DOHH2 (cell line): Measurements from ENCODE around the gene FTO.

Experiments used
- H3F3A ChIP-seq: fragments of 200-600 bp; sonication (generic), shearing (Covaris generic); 2 replicates; pipeline ENCODE4 v1.6.0; 2016; ENCODE audit warnings: antibody characterized with exemption, mild to moderate bottlenecking; ENCODE audit not compliant: control insufficient read depth, insufficient read depth
- H3K27ac ChIP-seq: fragments of 200-600 bp; sonication (generic); 2 replicates; pipeline ENCODE4 v1.5.1; 2014; ENCODE audit warnings: low read depth, mild to moderate bottlenecking, low read length, moderate library complexity
- H3K27me3 ChIP-seq: fragments of 200-600 bp; sonication (generic); 2 replicates; pipeline ENCODE4 v1.6.1; 2014; ENCODE audit warnings: mild to moderate bottlenecking, low read length, mixed read lengths; ENCODE audit not compliant: control insufficient read depth
- H3K36me3 ChIP-seq: fragments of 200-600 bp; sonication (generic); 2 replicates; pipeline ENCODE4 v1.6.1; 2014; ENCODE audit warnings: mild to moderate bottlenecking, low read length, moderate library complexity, mixed read lengths; ENCODE audit not compliant: control insufficient read depth
- H3K4me1 ChIP-seq: fragments of 200-600 bp; sonication (generic); 2 replicates; pipeline ENCODE4 v1.6.1; 2014; ENCODE audit warnings: mild to moderate bottlenecking, low read length, mixed read lengths; ENCODE audit not compliant: control insufficient read depth
- H3K4me2 ChIP-seq: fragments of 200-600 bp; sonication (generic); 2 replicates; pipeline ENCODE4 v1.6.0; 2014; ENCODE audit warnings: mild to moderate bottlenecking, low read length, moderate library complexity
- H3K4me3 ChIP-seq: fragments of 200-600 bp; sonication (generic); 2 replicates; pipeline ENCODE4 v1.5.1; 2014; ENCODE audit warnings: mild to moderate bottlenecking, low read length, mixed read lengths
- H3K79me2 ChIP-seq: fragments of 200-600 bp; sonication (generic); 2 replicates; pipeline ENCODE4 v1.6.1; 2014; ENCODE audit warnings: mild to moderate bottlenecking, low read length, mixed read lengths; ENCODE audit not compliant: control insufficient read depth
- H3K9me2 ChIP-seq: fragments of 200-600 bp; sonication (generic); replicated peaks from 2 replicates; pipeline ENCODE4 v1.6.1; 2014; ENCODE audit warnings: mild to moderate bottlenecking, low read length, mixed read lengths; ENCODE audit not compliant: control insufficient read depth
- H3K9me3 ChIP-seq: fragments of 200-600 bp; sonication (generic); 2 replicates; pipeline ENCODE4 v1.6.1; 2014; ENCODE audit warnings: antibody characterized with exemption, low read length, mixed read lengths; ENCODE audit not compliant: control insufficient read depth, insufficient read depth
- H4K20me1 ChIP-seq: fragments of 200-600 bp; sonication (generic); 2 replicates; pipeline ENCODE4 v1.6.0; 2014; ENCODE audit warnings: low read depth, mild to moderate bottlenecking, antibody characterized with exemption, low read length, moderate library complexity; ENCODE audit not compliant: control insufficient read depth, insufficient read depth
- CTCF ChIP-seq: fragments of 200-600 bp; sonication (generic); IDR thresholded peaks from one replicate; pipeline ENCODE4 v1.5.1; 2014; ENCODE audit warnings: antibody characterized with exemption, mild to moderate bottlenecking, low read depth, low read length; ENCODE audit not compliant: poor library complexity, severe bottlenecking
- EZH2phosphoT487 ChIP-seq: fragments of 200-600 bp; sonication (generic); IDR thresholded peaks from 2 replicates; pipeline ENCODE4 v1.6.1; 2017; ENCODE audit warnings: borderline replicate concordance, mild to moderate bottlenecking, antibody characterized with exemption, low read length, moderate library complexity, mixed read lengths

The FTO gene

GRCh38 chr16:54148974-54149373, 445.0 kb downstream of the FTO start:
- H3K9me3 ChIP-seq = no peaks in the 10 kb centered on the region
- no peaks in the 10 kb centered on the region for H3F3A ChIP-seq
- no peaks in the 10 kb centered on the region for H3K9me2 ChIP-seq
- H3K27ac ChIP-seq = no peak overlapping the region
- H4K20me1 ChIP-seq = no peaks in the 10 kb centered on the region
- no peaks in the 10 kb centered on the region for H3K36me3 ChIP-seq
- no peak overlapping the region for H3K4me3 ChIP-seq
- TF ChIP-seq CTCF (no peak), EZH2phosphoT487 (no peak)
- H3K27me3 ChIP-seq = no peaks in the 10 kb centered on the region
- no peaks in the 10 kb centered on the region for H3K4me1 ChIP-seq
- no peaks in the 10 kb centered on the region for H3K79me2 ChIP-seq
- H3K4me2 ChIP-seq = no peak overlapping the region

GRCh38 chr16:54150861-54151260, 446.9 kb downstream of the FTO start:
- Histone ChIP-seq H3K27ac (no peak overlapping the region), H3K9me2 (no peaks in the 10 kb centered on the region), H3K9me3 (no peaks in the 10 kb centered on the region; the same call in 1 of the 2 replicates), H3K4me1 (no peaks in the 10 kb centered on the region), H4K20me1 (no peaks in the 10 kb centered on the region), H3K27me3 (no peaks in the 10 kb centered on the region), H3K36me3 (no peaks in the 10 kb centered on the region), H3F3A (no peaks in the 10 kb centered on the region), H3K4me2 (no peak overlapping the region), H3K4me3 (no peak overlapping the region), H3K79me2 (no peaks in the 10 kb centered on the region)
- TF ChIP-seq CTCF (no peak), EZH2phosphoT487 (no peak)

- no peak overlapping the region for H3K27ac ChIP-seq
- TF ChIP-seq CTCF = no peak
- TF ChIP-seq EZH2phosphoT487 = no peak
- H3K9me3 ChIP-seq = no peaks in the 10 kb centered on the region; the same call in 1 of the 2 replicates
- no peaks in the 10 kb centered on the region for H3K27me3 ChIP-seq
- H3K36me3 ChIP-seq = no peaks in the 10 kb centered on the region
- H3K4me1 ChIP-seq = no peaks in the 10 kb centered on the region
- H3K4me2 ChIP-seq = no peak overlapping the region
- no peaks in the 10 kb centered on the region for H3K79me2 ChIP-seq
- no peaks in the 10 kb centered on the region for H4K20me1 ChIP-seq
- no peaks in the 10 kb centered on the region for H3F3A ChIP-seq
- H3K9me2 ChIP-seq = no peaks in the 10 kb centered on the region
- no peak overlapping the region for H3K4me3 ChIP-seq
These were observed 448.6 kb downstream of the FTO start for GRCh38 chr16:54152362-54153239.
